GM21390 (cell line): ENCODE results near the gene PBLD.

Source experiments
- ATAC-seq: cut with Tn5 transposase; IDR thresholded peaks from one replicate; pipeline ENCODE4 v1.9.1; 2021; ENCODE audit not compliant: unreplicated experiment

PBLD gene

DNA sequence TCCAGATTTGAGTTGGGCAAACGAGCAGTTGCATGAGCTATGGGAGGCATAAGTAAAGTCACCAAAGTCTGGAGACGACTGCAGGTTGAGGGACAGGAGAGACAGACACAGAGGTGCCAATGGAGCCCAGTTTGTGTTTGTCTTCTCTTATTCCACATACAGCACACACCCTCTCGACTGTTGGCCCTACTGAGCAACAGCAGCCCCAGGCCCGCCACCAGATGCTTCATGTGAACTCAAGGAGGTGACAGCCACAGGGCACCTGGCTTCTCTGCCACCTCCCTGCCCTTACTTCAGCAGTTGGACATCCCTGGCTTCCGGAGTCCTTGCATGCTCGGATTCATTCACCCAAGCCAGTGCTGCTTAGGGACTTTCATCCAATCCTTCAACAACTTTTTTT is 94.4 kb downstream of the PBLD start:
- no peak for ATAC-seq

DNA sequence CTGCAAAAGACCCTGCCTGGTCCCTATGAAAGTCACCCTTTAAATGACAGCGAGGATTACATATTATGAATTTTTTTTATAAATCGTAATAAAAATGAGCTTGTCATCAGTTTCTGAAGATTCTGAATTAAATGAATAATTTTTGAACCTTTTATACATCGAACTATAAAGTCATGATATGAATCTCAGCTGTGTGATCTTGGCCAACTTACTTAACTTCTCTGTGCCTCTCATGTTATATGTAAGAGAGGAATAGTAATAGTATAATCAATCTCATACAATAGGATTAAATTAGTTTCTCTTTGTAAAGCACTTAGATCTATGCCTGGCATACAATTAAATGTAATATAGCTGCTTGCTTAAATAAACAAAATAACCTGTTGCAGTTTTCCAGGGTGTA is 95.6 kb downstream of the PBLD start:
- ATAC-seq: no peak

DNA sequence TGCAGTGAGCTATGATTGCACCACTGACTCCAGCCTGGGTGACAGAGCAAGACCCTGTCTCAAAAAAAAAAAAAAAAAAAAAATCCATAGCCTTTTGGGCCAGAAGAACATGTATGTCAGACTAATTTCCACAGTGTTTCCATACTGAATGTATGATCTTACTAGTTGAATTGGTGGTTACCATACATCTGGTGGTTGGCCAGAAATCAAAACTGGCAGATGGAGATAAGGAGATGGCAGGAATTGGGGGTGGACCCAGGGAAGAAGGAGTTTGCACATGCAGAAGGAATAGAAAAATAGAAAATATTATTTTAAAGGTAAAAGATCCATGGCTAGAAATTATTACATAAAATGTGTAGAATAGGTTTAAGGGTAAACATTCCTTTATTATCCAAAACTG is 97.1 kb downstream of the PBLD start:
- no peak for ATAC-seq

DNA sequence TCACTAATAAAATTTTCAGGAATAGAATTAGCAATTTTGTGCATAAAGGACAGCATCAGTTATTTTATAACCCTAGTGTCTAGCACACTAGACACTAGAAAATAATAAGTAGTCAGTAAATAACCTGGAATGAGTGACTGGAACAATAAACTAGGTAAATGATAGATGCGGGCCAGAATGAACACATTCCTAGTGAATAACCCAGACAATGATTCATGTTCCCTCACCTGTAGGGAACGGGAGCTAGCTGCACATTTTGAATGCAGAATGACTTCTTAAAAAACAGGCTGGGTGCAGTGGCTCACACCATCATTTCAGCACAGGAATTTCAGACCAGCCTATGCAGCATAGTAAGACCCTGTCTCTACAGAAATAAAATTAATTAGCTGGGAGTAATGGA is 97.6 kb downstream of the PBLD start:
- ATAC-seq: no peak

DNA sequence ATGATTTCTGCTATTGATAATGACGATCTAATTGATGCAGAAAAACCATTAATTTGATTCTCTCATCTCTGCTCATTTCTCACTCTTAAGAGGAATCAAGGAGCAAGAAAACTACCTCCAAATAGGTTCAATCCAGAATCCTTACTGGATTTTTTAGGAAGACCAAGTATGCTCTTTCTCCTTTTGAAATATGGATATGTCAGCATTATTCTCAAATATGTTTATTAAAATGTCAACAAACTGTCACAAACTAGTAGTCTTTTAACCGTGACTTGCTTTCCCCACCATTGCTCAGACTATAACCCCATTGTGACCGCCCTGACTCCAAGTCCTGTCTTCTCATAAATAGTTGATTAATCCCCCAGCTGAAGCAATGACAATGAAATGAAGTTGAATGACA is 99.7 kb downstream of the PBLD start:
- ATAC-seq: no peak
